KMS-11 (cell line): ENCODE measurements around the gene RAB31.

Experiments
- H2AFZ ChIP-seq: fragments of 200-600 bp; sonication (generic); 2 replicates; pipeline ENCODE4 v1.6.1; 2016; ENCODE audit warnings: antibody characterized with exemption, mixed run types, low read depth
- H3K27ac ChIP-seq: fragments of 200-600 bp; sonication (generic); 2 replicates; pipeline ENCODE4 v1.6.1; 2016; ENCODE audit warnings: mild to moderate bottlenecking, mixed run types
- H3K27me3 ChIP-seq: fragments of 200-600 bp; sonication (generic); 2 replicates; pipeline ENCODE4 v1.6.1; 2017; ENCODE audit warnings: mild to moderate bottlenecking, low read depth, mixed run types, moderate library complexity; ENCODE audit not compliant: insufficient read depth
- H3K36me3 ChIP-seq: fragments of 200-600 bp; sonication (generic); 2 replicates; pipeline ENCODE4 v1.6.1; 2017; ENCODE audit warnings: mild to moderate bottlenecking, mixed run types; ENCODE audit not compliant: insufficient read depth
- H3K4me1 ChIP-seq: fragments of 200-600 bp; sonication (generic); 2 replicates; pipeline ENCODE4 v1.6.1; 2016; ENCODE audit warnings: mild to moderate bottlenecking, low read depth, mixed run types; ENCODE audit not compliant: poor library complexity, severe bottlenecking
- H3K4me2 ChIP-seq: fragments of 200-600 bp; sonication (generic); 2 replicates; pipeline ENCODE4 v1.7.0; 2016; ENCODE audit warnings: mild to moderate bottlenecking, mixed run types
- H3K4me3 ChIP-seq: fragments of 200-600 bp; sonication (generic); IDR thresholded peaks from 2 replicates; pipeline ENCODE4 v1.6.1; 2017; ENCODE audit warnings: low read depth, low read length, mixed read lengths; ENCODE audit not compliant: insufficient read depth
- H3K79me2 ChIP-seq: fragments of 200-600 bp; sonication (generic); 2 replicates; pipeline ENCODE4 v1.6.1; 2016; ENCODE audit warnings: low read depth, mixed run types; ENCODE audit not compliant: insufficient read depth
- H3K9ac ChIP-seq: fragments of 200-600 bp; sonication (generic); 2 replicates; pipeline ENCODE4 v1.6.1; 2016; ENCODE audit warnings: mild to moderate bottlenecking, mixed run types
- H4K20me1 ChIP-seq: fragments of 200-600 bp; sonication (generic); 2 replicates; pipeline ENCODE4 v1.6.1; 2016; ENCODE audit warnings: mild to moderate bottlenecking, mixed run types; ENCODE audit not compliant: insufficient read depth
- CTCF ChIP-seq: fragments of 200-600 bp; sonication (generic); conservative IDR thresholded peaks from 2 replicates; pipeline ENCODE4 v1.6.1; 2017; ENCODE audit warnings: low read depth, mild to moderate bottlenecking, antibody characterized with exemption, low read length, moderate library complexity, mixed read lengths

Gene RAB31

GRCh38 chr18:9708057-9708433 is at the start of gene RAB31:
Gene RAB31, plus strand, starts transcription at chr18:9708301. Its CDS starts 105 bp downstream, at chr18:9708406.
- Histone ChIP-seq H3K27ac (no peak within 1 kb of the TSS), H2AFZ (peak within 1 kb of the TSS; percentile 22; the same call in 1 of the 2 replicates), H3K4me2 (peak within 1 kb of the TSS; percentile 30), H3K4me3 (no peak within 1 kb of the TSS), H3K4me1 (peaks cover 53% of the 10 kb centered on the region), H3K36me3 (no peaks in the 10 kb centered on the region), H3K79me2 (no peaks in the 10 kb centered on the region), H4K20me1 (no peaks in the 10 kb centered on the region), H3K27me3 (no peaks in the 10 kb centered on the region), H3K9ac (no peak within 1 kb of the TSS)
- no peak for TF ChIP-seq CTCF

DNA sequence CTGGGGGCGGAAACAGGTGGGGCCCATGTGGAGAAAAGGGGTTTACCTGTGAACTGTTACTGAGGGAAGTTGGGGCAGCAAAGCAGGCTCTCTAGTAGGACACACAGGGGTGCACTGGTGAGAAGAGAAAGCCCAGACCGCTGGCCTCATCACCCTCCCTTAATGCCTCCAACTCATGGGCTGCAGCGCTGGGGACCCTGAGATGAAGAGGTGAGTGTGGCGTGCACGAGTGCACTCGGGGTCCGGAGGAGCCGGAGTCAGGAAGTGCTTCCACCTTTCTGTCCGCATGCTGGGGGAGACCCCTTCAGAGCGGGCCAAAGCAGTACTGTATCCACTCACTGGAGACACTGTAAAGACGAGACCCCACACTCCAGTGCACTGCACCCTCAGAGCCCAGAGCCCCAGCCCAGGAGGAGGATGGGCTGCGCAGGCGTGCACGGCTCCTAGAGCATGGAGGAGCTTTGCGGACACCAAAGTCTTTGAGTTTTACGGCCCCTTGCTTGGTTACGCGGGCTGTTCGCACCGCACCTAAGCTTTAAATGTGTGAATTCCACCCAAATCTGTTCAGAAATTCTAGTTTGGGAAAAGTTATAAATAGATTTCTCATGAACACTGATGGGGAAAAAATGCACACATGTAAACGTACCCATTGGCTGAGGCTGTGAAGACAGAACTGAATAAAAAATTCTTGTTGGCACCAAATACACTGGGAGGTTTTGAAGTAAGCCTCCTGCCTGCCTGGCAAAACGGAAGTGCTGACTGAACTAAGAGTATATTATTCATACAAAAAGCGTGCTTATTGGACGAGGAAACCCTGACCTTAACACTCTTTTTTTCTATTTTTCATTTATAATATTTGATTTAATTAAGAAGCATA is 48.4 kb upstream of the RAB31 start:
- H3K4me1 ChIP-seq, result no peaks in the 10 kb centered on the region
- no peak overlapping the region for H3K4me3 ChIP-seq
- no peak for TF ChIP-seq CTCF
- no peak overlapping the region for H3K4me2 ChIP-seq
- no peak overlapping the region for H3K27ac ChIP-seq
- no peaks in the 10 kb centered on the region for H4K20me1 ChIP-seq
- no peaks in the 10 kb centered on the region for H3K79me2 ChIP-seq
- no peak overlapping the region for H2AFZ ChIP-seq
- no peaks in the 10 kb centered on the region for H3K27me3 ChIP-seq
- no peak overlapping the region for H3K9ac ChIP-seq
- no peaks in the 10 kb centered on the region for H3K36me3 ChIP-seq

DNA sequence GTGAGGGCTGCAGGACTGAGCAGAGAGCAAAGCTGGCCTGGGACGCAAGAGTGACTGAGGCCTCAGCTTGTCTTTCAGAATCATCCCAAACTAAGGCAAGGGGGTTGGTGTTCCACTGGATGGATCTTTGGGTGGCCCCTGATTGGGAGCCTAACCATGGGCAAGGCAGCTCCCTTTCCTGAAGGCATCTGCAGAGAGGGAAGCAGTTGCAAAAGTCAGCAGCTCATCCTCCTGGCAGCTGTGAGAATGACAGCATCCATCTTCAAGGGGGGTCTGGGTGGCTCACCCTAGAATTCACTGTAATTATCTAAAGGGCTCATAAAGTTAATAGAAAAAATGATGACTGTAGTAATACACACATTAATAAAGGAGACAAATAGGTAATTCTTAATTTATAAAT is 46.5 kb upstream of the RAB31 start:
- H3K4me3 ChIP-seq, result no peak overlapping the region
- H3K27me3 ChIP-seq, result no peaks in the 10 kb centered on the region
- no peaks in the 10 kb centered on the region for H3K36me3 ChIP-seq
- no peak overlapping the region for H2AFZ ChIP-seq
- no peak overlapping the region for H3K27ac ChIP-seq
- H3K4me1 ChIP-seq, result no peaks in the 10 kb centered on the region
- no peak for TF ChIP-seq CTCF
- H4K20me1 ChIP-seq, result no peaks in the 10 kb centered on the region
- no peak overlapping the region for H3K9ac ChIP-seq
- no peaks in the 10 kb centered on the region for H3K79me2 ChIP-seq
- no peak overlapping the region for H3K4me2 ChIP-seq

- Histone ChIP-seq H3K79me2 (no peaks in the 10 kb centered on the region), H3K27ac (no peak overlapping the region), H2AFZ (no peak overlapping the region), H3K9ac (no peak overlapping the region), H3K4me3 (no peak overlapping the region), H3K4me2 (no peak overlapping the region), H4K20me1 (no peaks in the 10 kb centered on the region), H3K36me3 (no peaks in the 10 kb centered on the region), H3K27me3 (no peaks in the 10 kb centered on the region), H3K4me1 (no peaks in the 10 kb centered on the region)
- no peak for TF ChIP-seq CTCF
These were observed 44.7 kb upstream of the RAB31 start for GRCh38 chr18:9663377-9663776.
